Activated CD4-positive, alpha-beta T cell treated with anti-CD3 and anti-CD28 coated beads, Interleukin-2, amount 50 U/mL, for 4 hours (primary cell): Measurements from ENCODE around the gene NUP107.
A peak's percentile ranks its signal among the peaks of the same experiment; 100 is the strongest.

Source experiments
- DNase-seq, 2 experiments: peaks; one replicate each; pipeline ENCODE4 v3.0.0-alpha.2; 2020

Gene NUP107

DNA sequence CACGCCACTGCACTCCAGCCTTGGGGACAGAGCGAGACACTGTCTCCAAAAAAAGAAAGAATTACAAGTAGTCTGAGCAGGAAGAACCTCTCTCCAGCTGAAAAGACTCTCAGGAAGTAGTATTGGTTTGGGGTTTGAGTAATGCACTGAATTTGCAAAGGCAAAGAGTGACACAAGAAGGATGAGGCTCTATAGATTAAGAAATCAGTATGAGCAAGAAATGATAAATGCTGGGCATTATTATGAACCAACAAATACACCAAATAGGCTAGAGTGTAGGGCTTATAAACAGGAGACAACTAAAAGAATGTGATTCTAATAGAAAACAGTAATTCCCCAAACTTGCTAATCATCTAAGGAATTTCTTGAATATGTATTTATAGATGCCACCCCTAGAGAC is 56.6 kb downstream of the NUP107 start:
- no peak for DNase-seq

DNA sequence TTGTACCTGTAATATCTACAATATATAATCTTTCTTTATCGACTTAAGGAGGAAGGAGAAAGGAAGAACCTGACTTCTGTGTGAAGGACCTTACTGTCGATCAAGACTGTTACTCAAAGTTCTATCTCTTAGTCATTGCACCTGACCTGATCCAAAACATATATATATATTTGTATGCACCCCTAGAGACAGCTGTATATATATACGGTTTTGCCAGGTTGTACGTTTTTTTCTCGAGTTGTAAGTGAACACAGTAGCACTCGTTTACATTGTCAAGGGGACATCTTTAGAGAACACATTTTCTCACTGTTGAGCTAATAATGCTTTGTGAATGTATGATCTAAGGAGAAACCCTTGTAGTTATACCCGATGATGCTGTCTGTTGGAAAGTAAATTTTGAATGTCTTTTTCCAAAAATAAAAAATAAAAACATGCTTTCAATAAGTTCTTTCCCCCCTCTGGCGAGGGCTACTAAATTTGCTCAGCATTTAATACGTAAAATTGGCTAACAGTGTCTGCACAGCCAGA is 58.7 kb downstream of the NUP107 start:
- DNase-seq = no peak

DNA sequence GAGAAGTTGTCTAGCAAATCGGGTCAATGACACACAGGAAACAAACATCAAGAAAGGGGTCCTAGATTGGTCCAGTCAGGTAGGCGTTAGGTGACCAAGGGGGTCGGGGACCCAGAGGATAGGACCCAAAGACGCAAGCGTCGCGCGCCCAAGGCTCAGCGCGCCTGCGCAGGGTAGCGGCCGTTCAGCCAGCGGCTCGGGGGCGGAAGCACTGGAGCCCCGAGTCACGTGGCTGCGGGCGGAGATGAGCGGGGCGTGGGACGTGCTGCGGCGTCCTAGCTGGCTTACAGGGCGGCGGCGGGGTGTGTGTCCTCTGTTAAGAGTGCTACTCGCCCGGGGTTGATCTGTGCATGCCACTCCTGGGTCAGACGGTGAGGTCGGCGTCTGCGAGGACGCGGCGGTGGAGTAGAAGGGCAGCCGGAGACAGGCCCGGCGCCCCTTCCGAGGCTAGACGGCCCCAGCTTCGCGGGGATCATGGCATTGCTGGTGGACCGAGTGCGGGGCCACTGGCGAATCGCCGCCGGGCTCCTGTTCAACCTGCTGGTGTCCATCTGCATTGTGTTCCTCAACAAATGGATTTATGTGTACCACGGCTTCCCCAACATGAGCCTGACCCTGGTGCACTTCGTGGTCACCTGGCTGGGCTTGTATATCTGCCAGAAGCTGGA is 59.3 kb downstream of the NUP107 start, which contains the start of gene SLC35E3:
Gene SLC35E3, plus strand, starts transcription at position 273 of the 668 bp plus-strand sequence. Its CDS starts 202 bp downstream, at position 475.
- peak; percentile 84 to 86 for DNase-seq

DNA sequence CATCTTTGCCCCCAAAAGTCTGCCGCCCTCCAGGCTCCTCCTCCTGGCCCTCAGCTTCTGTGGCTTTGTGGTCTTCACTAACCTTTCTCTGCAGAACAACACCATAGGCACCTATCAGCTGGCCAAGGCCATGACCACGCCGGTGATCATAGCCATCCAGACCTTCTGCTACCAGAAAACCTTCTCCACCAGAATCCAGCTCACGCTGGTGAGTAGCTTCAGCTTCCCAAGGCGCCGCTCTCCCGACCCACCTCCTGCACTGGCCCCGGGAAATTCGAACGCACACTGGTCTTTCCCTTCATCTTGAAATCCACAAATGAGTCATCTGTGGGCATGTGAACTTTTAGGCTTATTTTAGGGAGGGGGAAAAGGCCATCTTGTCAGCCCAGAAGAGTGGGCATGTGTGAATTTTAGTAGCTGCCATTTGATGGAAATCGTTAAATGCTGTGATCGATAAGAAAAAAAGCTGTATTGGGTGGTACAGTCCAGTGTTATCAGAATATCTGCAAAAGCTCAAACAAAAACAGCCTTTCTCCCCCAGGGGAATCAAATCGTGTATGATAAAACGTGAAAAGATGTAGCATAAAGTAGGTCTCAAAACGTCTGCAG is 59.9 kb downstream of the NUP107 start:
- peak; percentile 1 to 12 for DNase-seq

DNA sequence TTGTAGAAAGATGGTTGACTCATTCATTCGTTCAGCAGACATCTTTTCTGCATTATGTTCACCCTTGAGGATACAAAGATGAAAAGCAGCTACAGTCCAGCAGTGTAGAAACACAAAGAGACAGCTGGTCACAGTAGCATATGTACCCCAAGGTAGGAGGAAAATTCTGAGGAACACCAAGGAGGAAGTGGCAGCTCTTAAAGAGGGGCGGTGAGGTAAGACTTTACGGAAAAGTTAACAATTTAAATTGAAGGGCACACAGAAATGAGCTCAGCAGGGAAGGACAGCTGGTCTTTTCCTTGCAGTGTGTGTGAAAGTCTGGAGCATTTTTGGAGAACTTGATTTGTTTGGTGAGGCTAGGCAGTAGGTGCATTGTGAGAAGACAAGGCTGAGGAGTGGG is 62.7 kb downstream of the NUP107 start:
- no peak for DNase-seq

DNA sequence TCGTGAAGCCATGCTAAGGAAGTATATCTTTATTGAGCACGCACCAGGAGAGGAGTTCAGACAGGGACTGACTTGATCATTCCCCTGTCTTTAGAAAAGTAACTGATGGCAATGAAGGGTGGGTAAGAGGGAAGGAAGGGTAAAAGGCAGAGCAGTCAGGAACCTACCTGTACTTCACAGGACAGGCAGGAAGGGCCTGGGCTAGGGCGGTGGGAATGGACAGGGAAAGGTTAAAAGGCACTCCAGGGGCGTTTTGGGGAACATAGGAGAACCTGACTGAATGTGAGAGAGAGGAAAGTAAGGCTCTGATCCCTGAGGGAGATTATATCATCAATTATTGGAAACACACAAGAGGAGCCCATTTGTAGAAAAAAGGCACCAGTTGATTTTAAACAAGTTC is 63.1 kb downstream of the NUP107 start:
- DNase-seq = no peak

DNA sequence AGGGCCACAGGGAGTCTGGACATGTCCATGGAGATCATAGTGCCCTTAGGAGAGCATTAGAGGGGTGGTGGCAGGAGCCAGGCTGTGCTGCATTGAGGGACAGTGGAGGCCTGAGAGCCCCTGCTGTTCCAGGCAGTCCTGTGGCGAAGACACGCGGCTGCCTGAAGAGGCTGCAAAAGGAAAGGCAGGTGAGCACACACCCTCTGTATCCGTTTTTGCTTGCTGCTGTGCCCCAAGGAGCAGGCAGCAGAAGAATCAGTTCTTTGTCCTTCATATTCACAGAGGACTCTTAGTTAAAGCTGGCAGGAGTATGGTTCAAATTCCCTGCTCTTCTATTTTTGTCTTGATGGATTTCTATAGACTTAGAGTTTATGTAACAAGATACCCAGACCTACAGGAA is 63.7 kb downstream of the NUP107 start:
- no peak for DNase-seq

DNA sequence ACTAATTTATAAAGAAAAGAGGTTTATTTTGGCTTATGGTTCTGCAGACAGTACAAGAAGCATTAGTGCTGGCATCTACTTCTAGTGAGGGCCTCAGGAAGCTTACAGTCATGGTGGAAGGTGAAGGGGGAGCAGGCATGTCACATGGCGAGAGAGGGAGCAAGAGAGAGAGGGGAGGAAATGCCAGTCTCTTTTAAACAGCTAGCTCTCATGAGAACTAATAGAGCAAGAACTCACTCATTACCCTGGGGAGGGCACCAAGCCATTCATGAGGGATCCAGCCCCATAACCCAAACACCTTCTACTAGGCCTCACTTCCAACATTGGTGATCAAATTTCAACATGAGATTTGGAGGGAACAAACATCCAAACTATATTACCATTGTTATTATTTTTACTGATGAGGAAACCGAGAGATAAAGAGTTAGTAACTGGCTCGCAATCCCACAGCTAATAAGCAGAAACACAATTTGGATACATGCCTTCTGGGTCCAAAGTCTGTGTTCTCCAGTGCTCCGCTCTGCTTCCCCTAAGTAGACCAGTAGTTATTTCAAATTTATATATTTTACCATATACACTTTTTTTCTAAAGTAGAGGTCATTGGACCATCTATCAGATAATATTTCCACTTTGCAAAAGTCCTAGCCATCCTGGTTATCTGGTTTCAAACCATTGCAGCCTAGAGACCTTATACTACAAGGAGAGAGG is 68.9 kb downstream of the NUP107 start:
- DNase-seq = no peak

DNA sequence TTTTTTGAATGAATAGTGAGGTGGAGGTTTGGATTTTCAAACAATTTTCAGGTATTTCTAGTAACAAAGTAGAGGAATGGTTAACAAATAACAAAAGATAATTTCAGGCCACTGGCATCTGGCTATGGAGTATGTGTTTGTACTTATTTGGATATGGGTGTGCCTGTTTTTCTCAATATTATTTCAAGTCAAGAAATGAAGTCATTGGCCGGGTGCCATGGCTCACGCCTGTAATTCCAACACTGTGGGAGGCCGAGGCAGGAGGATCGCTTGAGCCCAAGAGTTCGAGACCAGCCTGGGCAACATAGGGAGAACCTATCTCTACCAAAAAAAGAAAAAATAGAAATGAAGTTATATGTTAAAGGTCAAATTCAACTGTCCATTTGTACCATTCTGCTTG is 73.1 kb downstream of the NUP107 start:
- no peak for DNase-seq

DNA sequence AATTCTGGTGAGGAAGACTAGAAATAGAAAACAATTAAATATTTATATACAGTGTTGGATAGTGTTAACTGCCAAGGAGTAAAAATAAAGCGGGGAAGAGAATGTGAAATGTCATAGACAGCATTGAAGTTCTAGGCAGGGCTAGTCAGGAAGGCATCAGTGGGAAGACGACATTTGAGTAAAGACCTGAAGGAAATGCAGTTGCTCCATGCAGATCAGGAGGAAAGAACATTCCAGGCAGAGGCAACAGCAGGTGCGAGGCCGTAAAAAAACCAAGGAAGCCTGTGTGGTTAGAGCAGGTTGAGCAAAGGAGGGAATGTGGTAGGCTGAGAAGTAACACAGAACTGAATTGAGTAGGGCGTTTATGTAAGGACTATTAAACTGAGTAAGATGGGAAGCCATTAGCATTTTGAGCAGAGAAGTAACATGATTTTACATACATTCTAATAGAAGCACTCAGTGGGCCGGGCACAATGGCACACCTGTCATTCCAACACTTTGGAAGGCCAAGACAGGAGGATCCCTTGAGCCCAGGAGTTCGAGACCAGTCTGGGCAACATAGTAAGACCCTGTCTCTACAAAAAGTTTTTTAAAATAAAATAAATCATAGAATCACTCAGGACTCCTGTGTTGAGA is 74.1 kb downstream of the NUP107 start:
- DNase-seq = no peak

DNA sequence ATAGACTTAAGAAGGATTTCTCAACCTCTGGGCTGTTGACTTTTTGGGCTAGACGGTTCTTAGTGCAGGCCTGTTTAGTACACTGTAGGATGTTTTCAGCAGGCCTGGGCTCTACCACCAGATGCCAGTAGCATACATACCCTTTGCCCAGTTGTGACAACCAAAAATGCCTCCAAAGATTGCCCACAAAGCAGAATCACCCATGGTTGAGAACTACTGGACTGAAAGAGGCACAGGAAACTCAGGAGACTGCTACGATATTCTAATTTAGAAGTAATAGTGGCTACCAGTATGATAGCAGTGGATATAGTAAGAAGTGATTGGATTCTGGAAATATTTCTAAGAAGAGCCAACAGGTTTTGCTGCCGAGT is 74.6 kb downstream of the NUP107 start:
- no peak for DNase-seq

DNA sequence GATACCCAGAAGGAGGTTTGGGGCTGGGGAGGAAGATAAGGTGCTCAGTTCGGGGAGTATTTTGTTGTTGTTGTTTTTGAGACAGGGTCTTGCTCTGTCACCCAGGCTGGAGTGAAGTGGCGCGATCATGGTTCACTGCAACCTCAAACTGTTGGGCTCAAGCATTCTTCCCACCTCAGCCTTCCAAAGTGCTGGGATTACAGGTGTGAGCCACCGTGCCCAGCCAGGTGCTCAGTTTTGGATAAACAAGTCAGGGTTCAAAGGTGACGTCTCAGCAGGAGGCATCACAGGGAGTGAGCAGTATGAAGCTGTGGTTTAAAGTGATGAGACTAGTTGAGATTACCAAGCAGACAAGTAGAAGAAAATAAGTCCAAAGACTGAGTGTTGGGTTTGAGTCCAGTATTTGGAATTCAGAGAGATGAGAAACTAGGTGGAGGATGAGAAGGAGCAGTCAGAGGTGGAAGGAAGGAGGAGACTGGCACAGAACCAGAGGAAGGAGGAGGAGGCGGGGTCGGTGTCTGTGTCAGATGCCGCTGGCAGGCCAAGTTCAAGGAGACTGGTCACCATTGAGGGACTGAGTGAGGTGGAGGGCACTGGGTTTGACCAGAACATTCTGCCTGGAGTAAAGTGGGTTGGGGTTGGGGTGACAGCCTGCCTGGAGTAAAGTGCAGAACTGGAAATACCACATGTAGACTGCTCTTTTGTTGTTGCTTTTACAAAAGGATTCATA is 75.3 kb downstream of the NUP107 start:
- no peak for DNase-seq

DNA sequence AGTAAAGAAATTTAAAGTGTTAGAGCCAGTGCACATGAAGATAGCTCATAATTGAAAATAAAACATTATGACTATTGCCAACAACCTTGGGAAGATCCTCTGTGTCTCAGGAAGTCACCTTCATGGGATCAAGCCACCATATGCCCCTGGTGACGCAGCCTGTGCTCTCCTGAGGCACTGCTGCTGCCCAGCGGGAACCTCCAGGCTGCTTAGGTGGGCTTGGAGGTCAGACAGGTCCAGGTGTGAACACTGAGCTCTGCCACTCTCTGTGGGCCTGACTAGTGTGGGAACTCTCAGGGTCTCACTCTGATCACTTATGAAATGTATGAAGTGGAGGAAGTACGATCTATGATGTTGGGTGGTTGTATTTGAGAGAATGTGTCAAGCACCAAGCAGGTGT is 75.9 kb downstream of the NUP107 start:
- no peak for DNase-seq

DNA sequence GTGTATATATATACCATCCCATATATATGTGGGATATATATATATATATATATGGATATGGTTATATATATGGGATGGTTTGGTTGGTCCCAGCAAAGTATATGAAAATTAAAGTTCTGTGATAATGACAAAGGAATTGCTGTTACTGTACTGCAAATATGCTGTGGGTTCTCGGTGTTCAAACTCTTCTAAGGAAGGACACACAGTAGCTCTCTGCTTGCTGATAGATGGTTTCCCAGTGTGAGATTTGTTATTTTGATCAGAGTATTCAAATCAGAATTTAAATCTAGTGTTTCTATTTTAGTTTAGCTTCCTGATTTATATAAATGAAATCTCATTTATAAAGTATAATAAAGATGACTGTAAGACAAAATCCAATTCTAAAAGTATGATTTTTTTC is 78.9 kb downstream of the NUP107 start:
- no peak for DNase-seq

DNA sequence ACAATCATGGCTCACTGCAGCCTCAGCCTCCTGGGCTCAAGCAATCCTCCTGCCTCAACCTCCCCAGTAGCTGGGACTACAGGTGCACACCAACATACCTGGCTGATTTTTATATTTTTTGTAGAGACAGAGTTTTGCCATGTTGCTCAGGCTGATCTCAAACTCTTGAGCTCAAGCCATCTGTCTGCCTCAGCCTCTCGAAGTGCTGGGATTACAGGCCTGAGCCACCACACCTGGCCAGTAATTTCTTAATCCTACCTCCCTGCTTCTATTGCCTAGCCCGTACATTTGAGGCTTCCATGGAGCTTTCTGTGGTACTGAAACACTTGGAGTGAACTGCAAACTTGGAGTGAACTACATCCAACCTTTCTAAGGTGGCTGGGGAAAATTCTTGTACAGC is 79.9 kb downstream of the NUP107 start:
- no peak for DNase-seq

DNA sequence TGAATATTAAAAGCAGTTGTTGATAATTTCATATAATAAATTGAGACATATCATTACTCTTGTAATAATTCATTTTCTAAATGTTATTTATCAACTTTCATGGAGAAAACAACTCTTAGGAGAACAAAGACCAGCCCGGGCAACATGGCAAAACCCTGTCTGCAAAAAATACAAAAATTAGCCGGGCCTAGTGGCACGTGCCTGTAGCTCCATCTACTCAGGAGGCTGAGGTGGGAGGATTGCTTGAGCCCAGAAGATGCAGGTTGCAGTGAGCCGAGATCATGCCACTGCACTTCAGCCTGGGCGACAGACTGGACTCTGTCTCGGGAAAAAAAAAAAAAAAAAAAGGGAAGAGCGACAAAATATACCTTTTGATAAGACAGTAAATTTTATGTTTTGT is 80.4 kb downstream of the NUP107 start:
- no peak for DNase-seq

DNA sequence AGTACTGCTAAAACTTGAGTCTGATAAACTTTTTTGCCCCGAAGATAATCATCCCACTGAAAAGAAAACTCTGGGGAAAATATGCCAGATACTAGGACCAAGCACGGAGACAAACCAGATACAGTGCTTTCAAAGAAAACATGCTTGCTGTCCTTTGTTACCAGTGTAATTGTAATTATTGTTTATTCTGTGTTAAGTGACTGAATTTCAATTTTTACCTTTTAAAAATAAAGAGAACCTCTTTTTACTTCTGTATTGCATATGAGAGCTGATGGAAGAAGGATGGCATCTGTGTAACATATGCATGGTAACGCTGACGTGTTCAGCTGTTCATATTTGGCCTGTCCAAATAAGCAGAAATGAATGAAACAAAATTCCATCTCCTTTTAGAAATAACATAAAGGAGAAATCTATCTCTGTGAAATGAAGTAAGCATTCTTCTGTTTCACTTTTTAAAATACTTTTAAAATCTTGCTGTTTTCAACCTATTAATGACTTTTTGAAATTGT is 81.7 kb downstream of the NUP107 start:
- no peak for DNase-seq

DNA sequence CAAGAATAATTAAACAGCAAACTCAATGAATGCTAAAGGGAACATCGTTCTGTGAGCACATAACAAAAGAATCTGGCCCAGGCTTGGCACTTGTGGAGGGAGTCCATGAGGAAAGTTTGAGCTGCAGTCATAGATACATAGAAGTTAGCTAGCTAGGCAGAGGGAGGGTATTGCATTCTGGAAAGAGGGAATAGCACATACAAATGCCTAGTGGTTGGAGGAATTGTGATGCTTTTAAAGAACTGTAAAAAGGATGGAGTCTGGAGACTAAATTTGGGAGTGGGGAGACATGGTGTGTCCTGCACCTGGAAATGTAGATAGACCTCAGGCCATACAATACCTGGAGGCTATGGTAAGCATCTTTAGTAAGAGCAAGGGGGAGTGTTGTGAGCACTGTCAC is 83.2 kb downstream of the NUP107 start:
- DNase-seq = no peak

DNA sequence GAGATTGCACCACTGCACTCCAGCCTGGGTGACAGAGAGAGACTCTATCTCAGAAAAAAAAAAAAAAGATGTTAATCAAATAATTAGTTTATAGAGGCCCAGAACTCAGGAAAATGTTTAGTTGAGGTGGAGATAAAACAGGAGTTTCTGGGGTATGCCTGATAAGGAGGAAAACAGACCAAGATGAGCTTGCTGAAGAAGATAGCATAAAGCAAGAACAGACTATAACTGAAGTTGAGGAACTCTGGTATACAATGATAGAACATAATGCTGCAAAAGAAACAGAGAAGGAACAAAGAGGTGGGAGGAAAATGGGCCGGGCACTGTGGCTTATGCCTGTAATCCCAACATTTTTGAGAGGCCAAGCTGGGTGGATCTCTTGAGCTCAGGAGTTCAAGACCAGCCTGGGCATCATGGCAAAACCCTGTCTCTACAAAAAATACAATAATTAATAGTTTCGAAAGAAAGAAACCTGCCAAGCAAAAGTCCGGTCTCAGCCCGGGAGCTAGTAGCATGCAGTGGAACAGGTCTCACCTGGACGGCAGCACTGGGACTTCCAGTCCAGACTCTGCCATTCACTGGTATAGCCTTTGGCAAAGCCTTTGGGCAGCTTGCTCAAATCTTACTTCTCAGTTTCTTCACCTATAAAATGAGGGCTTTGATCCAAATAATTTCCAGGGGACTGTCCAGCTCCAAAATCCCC is 84.6 kb downstream of the NUP107 start:
- no peak for DNase-seq

DNA sequence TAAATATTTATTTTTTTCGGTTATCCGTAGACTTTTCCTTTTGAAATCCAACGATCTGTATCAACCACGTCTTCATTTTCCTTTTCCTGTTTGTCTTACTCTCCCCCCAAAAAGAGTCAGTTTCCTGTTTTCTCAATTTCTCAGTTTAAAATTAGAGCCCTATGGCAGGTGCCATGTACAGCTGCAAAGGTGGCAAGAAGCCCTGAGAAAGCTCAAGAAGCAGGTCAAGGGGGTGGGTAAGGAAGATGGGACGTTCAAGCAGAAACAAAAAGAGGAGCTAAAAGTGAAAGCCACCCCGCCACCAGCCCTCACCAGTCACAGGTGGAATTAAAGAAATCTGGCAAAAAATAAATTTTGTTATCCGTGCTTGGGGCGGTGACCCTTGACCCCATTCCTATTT is 85.9 kb downstream of the NUP107 start:
- no peak for DNase-seq

DNA sequence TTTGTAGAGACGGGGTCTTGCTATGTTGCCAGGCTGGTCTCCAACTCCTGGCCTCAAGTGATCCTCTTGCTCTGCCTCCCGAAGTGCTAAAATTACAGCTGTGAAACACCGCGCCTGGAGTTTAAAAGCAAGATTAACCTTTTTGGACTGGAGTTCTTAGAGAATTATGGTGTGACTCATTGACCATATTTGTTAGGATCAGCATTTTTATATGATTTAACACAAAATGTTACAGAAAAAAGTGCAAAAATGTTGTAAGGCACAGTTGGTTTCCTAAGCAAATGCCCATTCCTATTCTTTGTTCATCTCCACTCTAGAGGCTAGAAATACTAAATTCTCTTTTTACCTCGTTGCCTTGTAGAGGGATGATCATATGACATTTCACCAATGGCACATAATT is 86.8 kb downstream of the NUP107 start:
- DNase-seq = no peak

DNA sequence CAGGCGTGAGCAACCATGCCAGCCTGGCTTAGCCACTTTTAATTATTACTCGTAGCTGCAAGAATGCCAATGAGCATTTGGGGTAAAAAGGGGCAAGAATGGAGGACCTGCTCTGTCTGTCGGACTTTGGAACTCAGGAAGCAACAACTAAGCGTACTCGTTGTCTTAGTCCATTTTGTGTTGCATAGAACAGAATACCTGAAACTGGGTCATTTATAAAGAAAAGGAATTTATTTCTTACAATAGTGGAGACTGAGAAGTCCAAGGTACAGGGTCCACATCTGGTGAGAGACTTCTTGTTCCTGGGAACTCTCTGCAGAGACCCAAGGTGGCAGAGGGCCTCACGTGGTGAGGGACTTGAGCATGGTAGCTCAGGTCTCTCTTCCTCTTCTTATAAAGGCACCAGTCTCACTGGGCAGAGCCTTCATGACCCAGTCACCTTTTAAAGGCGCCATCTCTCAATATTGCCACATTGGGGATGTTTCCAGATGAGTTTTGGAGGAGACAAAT is 88.4 kb downstream of the NUP107 start:
- DNase-seq = no peak
